NCI-H146 treated with DMSO at 0.1 percent for 48 hours (cell line): ENCODE results near the gene MYL4.
"Not testable (repeated sequence)": the region's sequence is repeated elsewhere in the genome, so short reads cannot be mapped to it uniquely, and the experiment has no call there.

Source experiments
- DNase-seq: peaks from one replicate; lab custom pipeline; 2025; ENCODE audit not compliant: unreplicated experiment; lab: John Stamatoyannopoulos, UW

MYL4 gene

GRCh38 chr17:47219621-47220475 is 10.7 kb downstream of the MYL4 start:
- no peak for DNase-seq

- DNase-seq: no peak
These were observed 11.4 kb downstream of the MYL4 start for GRCh38 chr17:47220531-47220999.

- no peak for DNase-seq
These were observed 12.0 kb downstream of the MYL4 start for GRCh38 chr17:47221154-47221553.

- no peak for DNase-seq
These were observed 12.9 kb downstream of the MYL4 start for GRCh38 chr17:47222047-47222446.

- DNase-seq: no peak
These were observed 13.9 kb downstream of the MYL4 start for GRCh38 chr17:47223007-47223406.

- DNase-seq: no peak
These were observed 14.3 kb downstream of the MYL4 start for GRCh38 chr17:47223460-47223859.

GRCh38 chr17:47224077-47224476 is 14.9 kb downstream of the MYL4 start:
- not testable (repeated sequence) for DNase-seq

GRCh38 chr17:47224966-47225365 is 15.8 kb downstream of the MYL4 start:
- DNase-seq: no peak

- no peak for DNase-seq
These were observed 16.3 kb downstream of the MYL4 start for GRCh38 chr17:47225436-47225858.

GRCh38 chr17:47225911-47226688 is 17.0 kb downstream of the MYL4 start:
- DNase-seq: no peak

GRCh38 chr17:47227862-47228261 is 18.7 kb downstream of the MYL4 start:
- DNase-seq: no peak

GRCh38 chr17:47229535-47230443 is 20.6 kb downstream of the MYL4 start:
- DNase-seq: peak; percentile 60

- DNase-seq: no peak
These were observed 21.7 kb downstream of the MYL4 start for GRCh38 chr17:47230864-47231263.

GRCh38 chr17:47231334-47231733 is 22.2 kb downstream of the MYL4 start:
- DNase-seq: no peak

GRCh38 chr17:47231866-47232265 is 22.7 kb downstream of the MYL4 start:
- DNase-seq: no peak

- DNase-seq: no peak
These were observed 23.3 kb downstream of the MYL4 start for GRCh38 chr17:47232465-47232864.

- DNase-seq: no peak
These were observed 26.4 kb downstream of the MYL4 start for GRCh38 chr17:47235506-47235905.

GRCh38 chr17:47235923-47236322 is 26.8 kb downstream of the MYL4 start:
- DNase-seq: no peak

- no peak for DNase-seq
These were observed 28.7 kb downstream of the MYL4 start for GRCh38 chr17:47237841-47238240.

GRCh38 chr17:47238321-47239010 is 29.3 kb downstream of the MYL4 start:
- no peak for DNase-seq

GRCh38 chr17:47239619-47239966 is 30.4 kb downstream of the MYL4 start:
- DNase-seq: no peak
